ENCODE data around the gene C1QTNF8. TPM values are rescaled to one million over a fixed set of nuclear protein-coding genes. Genes with fewer than 3 reads are reported as not detected.
A peak's percentile ranks its signal among the peaks of the same experiment; 100 is the strongest.

C1QTNF8 gene
- polyA plus RNA-seq, 2 of the 4 experiments (the other 2 are of a cell fraction) = not detected

DNA sequence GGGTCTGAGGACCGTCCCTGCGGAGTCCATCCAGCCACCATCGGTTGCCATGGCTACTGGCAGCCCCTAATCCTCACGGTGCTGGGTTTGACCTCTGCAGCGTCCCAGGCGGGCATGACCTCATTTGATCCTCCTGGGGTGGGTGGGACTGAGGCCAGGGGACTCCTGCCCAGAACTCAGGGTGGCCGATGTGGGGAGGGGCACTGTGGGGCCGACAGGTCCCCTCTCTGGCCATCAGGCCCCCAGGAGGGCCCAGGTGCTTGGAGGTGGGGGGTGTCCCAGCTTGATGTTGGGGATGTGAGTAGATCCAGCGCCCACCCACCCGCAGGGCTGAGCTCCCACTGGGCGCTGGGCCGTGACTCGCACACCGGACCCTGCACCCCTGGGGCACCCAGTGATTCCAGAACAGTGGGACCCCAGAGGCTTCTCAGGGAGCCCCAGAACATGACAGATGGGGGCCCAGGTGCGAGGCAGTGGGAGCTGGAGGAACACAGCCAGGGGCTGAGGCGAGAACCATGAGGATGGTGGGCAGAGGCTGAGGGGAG is 25.1 kb downstream of the C1QTNF8 start:
- Histone ChIP-seq H3K4me1 (peaks cover 17% of the 10 kb centered on the region; the same call in 2 of the 3 replicates), H3K9me3 (no peaks in the 10 kb centered on the region), H3K4me2 (no peak overlapping the region), H3K27ac (no peak overlapping the region), H3K4me3 (no peak overlapping the region)
- POLR2A ChIA-PET = no interaction called here
- DNase-seq (ENCODE audit: low read depth in 1 of 2, low spot score in 1 of 2) (no peak), FAIRE-seq (no peak), ATAC-seq (no peak)
- CTCF ChIA-PET = interaction anchor here (0.7 to 12.4 kb wide), 8 partner anchors 11 to 292 kb away, joined by 3 to 174 read pairs (median 4); partner anchors contain the start of gene C1QTNF8
- TF ChIP-seq EHMT2 (IDR thresholded peaks at IDR 0.05; ENCODE audit: low read depth) = no peak
- TF ChIP-seq CHD4 (IDR thresholded peaks at IDR 0.05; ENCODE audit: borderline replicate concordance) = no peak
- no peak for TF ChIP-seq ESRRA (IDR thresholded peaks at IDR 0.05; ENCODE audit: borderline replicate concordance, low read length)
- no peak for TF ChIP-seq FOSL2 (IDR thresholded peaks at IDR 0.05)
- TF ChIP-seq FOSL2 (CRISPR knock-in tag; IDR thresholded peaks at IDR 0.05) = no peak
- WGBS (ENCODE audit: missing lambda C conversion rate) = 41% methylated on average over 7 of the region's 16 CpGs

DNA sequence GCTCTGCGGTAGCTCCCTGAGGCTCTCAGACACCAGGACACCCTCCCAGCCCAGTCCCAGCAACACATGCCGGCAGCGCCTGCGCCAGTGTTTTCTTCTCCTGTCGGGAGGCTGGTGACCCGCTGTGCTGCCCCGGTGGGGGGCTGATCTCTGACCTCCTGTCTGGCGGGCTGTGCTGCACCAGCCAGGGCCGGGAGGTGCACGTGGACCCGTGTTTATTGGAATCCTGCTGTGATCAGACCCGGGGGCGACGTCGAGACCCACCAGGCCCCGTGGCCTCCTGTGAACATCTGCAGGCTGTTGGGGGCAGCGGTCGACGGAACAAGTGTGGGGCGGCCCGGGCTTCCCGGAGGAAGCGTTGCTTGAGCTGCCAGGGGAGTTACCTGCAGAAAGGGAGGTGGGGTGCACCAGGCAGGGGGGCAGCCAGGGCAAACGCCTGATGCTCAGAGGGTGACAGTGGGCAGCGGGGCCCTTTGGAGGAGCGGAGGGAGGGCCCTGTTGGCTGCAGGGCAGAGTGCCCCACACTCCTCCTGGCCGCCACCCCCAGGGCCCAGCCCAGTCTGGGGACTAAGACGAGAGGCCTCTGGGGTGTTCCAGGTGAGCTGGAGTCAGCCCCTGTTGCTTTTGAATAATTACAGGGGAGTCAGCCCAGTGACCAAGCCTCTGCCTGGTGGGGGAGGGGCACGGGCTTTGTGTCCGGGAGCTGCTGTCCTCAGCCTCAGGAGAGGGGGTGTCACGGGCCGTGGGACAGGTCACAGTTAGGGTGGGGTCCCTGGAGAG is 25.8 kb downstream of the C1QTNF8 start:
- ATAC-seq = no peak
- POLR2A ChIA-PET = no interaction called here
- 56% methylated on average over 20 of the region's 32 CpGs for WGBS (ENCODE audit: missing lambda C conversion rate)

DNA sequence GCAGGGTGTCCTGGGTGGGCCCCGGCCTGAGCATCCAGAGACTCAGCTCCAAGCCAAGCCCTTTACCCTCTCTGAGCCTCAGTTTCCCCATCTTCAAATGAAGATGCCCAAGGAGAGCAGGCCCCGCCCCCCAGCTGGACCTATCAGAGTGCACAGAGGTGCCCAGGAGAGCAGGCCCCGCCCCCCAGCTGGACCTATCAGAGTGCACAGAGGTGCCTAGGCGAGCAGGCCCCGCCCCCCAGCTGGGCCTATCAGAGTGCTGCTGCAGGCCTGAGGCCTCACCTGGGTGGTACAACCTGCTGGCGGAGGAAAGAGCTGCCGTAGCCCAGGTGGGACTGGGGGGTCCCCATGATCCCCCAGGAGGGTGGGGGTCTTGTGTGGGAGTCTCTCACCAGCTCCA is 26.9 kb downstream of the C1QTNF8 start:
- no peak for TF ChIP-seq TFCP2L1 (CRISPR knock-in tag; IDR thresholded peaks at IDR 0.05)
- TF ChIP-seq, protein P1, sequence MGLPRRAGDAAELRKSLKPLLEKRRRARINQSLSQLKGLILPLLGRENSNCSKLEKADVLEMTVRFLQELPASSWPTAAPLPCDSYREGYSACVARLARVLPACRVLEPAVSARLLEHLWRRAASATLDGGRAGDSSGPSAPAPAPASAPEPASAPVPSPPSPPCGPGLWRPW (IDR thresholded peaks at IDR 0.05) = no peak
- TF ChIP-seq, protein P2, sequence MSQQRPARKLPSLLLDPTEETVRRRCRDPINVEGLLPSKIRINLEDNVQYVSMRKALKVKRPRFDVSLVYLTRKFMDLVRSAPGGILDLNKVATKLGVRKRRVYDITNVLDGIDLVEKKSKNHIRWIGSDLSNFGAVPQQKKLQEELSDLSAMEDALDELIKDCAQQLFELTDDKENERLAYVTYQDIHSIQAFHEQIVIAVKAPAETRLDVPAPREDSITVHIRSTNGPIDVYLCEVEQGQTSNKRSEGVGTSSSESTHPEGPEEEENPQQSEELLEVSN (IDR thresholded peaks at IDR 0.05; ENCODE audit: borderline replicate concordance, low read depth) = no peak
- ChIA-PET POLR2A (no interaction called here), CTCF (interaction anchor here (1.8 to 12.4 kb wide), 3 partner anchors 12 to 37 kb away, joined by 6 to 174 read pairs (median 12); no protein-coding TSS in a partner anchor)
- WGBS (ENCODE audit: missing lambda C conversion rate) = 83% methylated on average over 1 of the region's 7 CpGs
- Histone ChIP-seq H3K4me2 (no peak overlapping the region), H3K9me3 (no peaks in the 10 kb centered on the region), H3K4me1 (peaks cover 17% of the 10 kb centered on the region; the same call in 2 of the 3 replicates), H3K27ac (no peak overlapping the region), H3K4me3 (no peak overlapping the region)
- FAIRE-seq (no peak), DNase-seq (ENCODE audit: low read depth in 1 of 2, low spot score in 1 of 2) (no peak), ATAC-seq (peak in 1 of 2 experiments; percentile 63; a peak in 3 of 6 replicates)

More for the DNA sequence above, 25.8 kb downstream of the C1QTNF8 start:
- Histone ChIP-seq H3K27ac (no peak overlapping the region), H3K4me2 (no peak overlapping the region), H3K4me1 (peaks cover 17% of the 10 kb centered on the region; the same call in 2 of the 3 replicates), H3K4me3 (no peak overlapping the region), H3K9me3 (no peaks in the 10 kb centered on the region)
- TF ChIP-seq, protein P3, sequence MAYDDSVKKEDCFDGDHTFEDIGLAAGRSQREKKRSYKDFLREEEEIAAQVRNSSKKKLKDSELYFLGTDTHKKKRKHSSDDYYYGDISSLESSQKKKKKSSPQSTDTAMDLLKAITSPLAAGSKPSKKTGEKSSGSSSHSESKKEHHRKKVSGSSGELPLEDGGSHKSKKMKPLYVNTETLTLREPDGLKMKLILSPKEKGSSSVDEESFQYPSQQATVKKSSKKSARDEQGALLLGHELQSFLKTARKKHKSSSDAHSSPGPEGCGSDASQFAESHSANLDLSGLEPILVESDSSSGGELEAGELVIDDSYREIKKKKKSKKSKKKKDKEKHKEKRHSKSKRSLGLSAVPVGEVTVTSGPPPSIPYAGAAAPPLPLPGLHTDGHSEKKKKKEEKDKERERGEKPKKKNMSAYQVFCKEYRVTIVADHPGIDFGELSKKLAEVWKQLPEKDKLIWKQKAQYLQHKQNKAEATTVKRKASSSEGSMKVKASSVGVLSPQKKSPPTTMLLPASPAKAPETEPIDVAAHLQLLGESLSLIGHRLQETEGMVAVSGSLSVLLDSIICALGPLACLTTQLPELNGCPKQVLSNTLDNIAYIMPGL (CRISPR knock-in tag; IDR thresholded peaks at IDR 0.05; ENCODE audit: borderline replicate concordance) = no peak
- TF ChIP-seq RFX5 (IDR thresholded peaks at IDR 0.05) (no peak), ZNF302 (CRISPR knock-in tag; IDR thresholded peaks at IDR 0.05) (no peak), JUN (IDR thresholded peaks at IDR 0.05) (no peak), KDM1A (IDR thresholded peaks at IDR 0.05; ENCODE audit: low read depth) (no peak)
- FAIRE-seq (no peak), DNase-seq (ENCODE audit: low read depth in 1 of 2, low spot score in 1 of 2) (no peak)
- CTCF ChIA-PET = interaction anchor here (0.7 to 12.4 kb wide), 5 partner anchors 13 to 293 kb away, joined by 3 to 174 read pairs (median 5); partner anchors contain the start of gene C1QTNF8

DNA sequence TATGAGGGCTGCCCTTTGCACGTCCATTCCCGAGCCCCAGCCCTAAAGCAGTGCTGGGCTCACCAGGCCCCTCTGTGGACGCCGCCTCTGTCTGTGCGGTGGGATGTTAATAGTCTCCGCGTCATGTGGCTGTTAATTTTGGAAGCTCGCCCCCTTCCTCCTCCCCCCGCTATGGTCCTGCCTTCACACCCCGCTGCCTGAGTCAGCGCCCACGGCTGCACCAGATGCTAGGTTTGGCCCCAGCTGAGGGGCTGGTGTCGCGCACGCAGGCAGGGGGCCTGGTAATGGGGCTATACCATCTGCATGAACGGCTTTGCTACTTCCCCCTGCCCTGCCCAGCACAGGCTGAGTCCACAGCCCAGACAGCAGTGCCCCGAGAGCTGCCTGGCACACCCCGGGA is 27.6 kb downstream of the C1QTNF8 start:
- FAIRE-seq (no peak), DNase-seq (ENCODE audit: low read depth in 1 of 2, low spot score in 1 of 2) (no peak), ATAC-seq (peak; percentile 15 to 40; a peak in 3 of 6 replicates)
- ChIA-PET POLR2A (no interaction called here), CTCF (interaction anchor here (1.8 to 12.4 kb wide), 3 partner anchors 11 to 37 kb away, joined by 6 to 174 read pairs (median 12); no protein-coding TSS in a partner anchor)
- Histone ChIP-seq H3K27ac (no peak overlapping the region), H3K9me3 (no peaks in the 10 kb centered on the region), H3K4me3 (no peak overlapping the region), H3K4me2 (no peak overlapping the region), H3K4me1 (peaks cover 17% of the 10 kb centered on the region; the same call in 2 of the 3 replicates)
- WGBS (ENCODE audit: missing lambda C conversion rate) = 68% methylated on average over 12 of the region's 18 CpGs
- TF ChIP-seq HOXB13 (CRISPR knock-in tag; IDR thresholded peaks at IDR 0.05; ENCODE audit: low read depth) (no peak), HOXA7 (CRISPR knock-in tag; IDR thresholded peaks at IDR 0.05) (no peak), RCOR1 (IDR thresholded peaks at IDR 0.05; ENCODE audit: low read depth, low read length) (no peak), SREBF2 (IDR thresholded peaks at IDR 0.05) (no peak), KDM1A (IDR thresholded peaks at IDR 0.05; ENCODE audit: low read depth) (no peak), JUN (IDR thresholded peaks at IDR 0.05) (no peak), MAZ (IDR thresholded peaks at IDR 0.05; ENCODE audit: borderline replicate concordance, low read depth, low read length) (no peak), ZNF302 (CRISPR knock-in tag; IDR thresholded peaks at IDR 0.05) (no peak), GATA3 (IDR thresholded peaks at IDR 0.05; ENCODE audit: borderline replicate concordance) (no peak), HEYL (CRISPR knock-in tag; IDR thresholded peaks at IDR 0.05) (no peak), ZFP36 (IDR thresholded peaks at IDR 0.05; ENCODE audit: borderline replicate concordance, partially characterized antibody) (no peak)
- TF ChIP-seq, protein P1 (IDR thresholded peaks at IDR 0.05) = no peak
- TF ChIP-seq, protein P4, sequence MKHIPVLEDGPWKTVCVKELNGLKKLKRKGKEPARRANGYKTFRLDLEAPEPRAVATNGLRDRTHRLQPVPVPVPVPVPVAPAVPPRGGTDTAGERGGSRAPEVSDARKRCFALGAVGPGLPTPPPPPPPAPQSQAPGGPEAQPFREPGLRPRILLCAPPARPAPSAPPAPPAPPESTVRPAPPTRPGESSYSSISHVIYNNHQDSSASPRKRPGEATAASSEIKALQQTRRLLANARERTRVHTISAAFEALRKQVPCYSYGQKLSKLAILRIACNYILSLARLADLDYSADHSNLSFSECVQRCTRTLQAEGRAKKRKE (CRISPR knock-in tag; IDR thresholded peaks at IDR 0.05; ENCODE audit: low read depth) = no peak

All from A549 (cell line).